EH (cell line): Measurements from ENCODE around the gene TEAD1.

Experiments used
- DNase-seq: peaks from one replicate; pipeline ENCODE4 v3.0.0-alpha.2; 2015; ENCODE audit warnings: low read depth

TEAD1 gene

DNA sequence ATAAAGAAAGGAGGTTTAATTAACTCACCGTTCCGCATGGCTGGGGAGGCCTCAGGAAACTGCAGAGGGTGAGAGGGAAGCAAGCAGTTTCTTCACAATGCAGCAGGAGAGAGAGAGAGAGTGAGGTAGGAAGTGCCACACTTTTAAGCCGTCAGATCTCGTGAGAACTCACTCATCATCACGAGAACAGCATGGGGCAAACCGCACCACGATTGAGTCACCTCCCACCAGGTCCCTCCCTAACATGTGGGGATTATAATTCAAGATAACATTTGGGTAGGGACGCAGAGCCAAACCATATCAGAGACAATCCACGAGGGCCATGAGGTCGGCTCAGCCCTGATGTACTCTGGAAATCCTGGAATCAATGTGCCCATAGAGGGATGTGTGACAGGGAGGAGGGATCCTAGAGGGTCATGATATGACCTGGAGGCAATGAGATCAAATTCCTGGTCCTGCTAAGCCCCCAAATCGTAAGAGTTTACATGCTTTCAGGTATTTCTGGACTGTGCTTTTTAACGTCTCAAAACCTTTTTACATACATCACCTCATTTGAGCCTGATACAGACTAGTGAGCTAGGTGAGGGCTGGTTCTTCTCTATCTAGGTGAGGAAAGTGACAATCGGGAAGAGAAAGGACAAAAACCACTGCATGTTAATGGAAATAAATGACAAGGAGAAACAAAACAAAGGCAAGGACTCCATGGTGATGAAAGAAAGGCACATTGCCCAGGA lies 315.4 kb downstream of the TEAD1 start:
- DNase-seq, result no peak

GRCh38 chr11:12990162-12990480 lies 315.9 kb downstream of the TEAD1 start:
- DNase-seq, result no peak

DNA sequence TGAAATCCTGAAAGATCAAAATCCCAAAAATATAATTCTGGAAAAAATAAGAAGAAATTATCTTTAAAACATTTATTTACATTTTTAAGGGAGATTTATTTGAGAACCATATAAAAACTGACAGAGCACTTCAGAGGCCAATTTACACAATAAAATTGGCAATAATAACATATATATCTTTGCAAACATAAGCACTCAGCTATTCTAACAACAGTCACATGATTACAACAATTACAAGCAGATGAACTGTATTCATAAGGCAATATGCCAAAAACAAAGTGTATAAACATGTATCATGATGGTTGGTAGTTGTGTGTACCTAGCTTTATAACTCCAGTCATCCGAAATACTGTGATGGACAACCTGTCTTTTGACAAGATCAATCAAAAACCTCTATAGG lies 317.2 kb downstream of the TEAD1 start:
- DNase-seq, result no peak

DNA sequence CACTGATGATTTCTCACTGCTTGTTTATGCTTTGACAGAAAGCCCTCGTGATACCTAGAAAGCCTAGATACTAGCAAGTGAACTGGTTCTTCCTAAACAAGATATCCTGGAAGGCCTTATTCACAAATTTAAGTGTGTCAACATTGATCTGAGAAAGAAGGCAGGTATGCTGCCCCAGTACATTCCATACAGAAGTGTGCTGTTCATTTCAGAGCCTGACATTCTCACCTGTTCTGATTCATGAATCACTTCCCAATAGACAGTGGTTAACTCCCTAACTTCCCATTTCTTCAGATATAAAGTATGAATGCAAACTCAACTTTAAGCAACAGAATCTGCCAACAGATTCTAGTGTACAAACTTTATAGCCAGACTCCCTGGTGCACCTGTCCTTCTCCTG lies 319.4 kb downstream of the TEAD1 start:
- no peak for DNase-seq
